Measurements from ENCODE around the gene GJD3. TPM values are rescaled to one million over a fixed set of nuclear protein-coding genes. Genes with fewer than 3 reads are reported as not detected.

Gene GJD3
- total RNA-seq, 3 donors from 2014 or later (not counting 1 experiment from before 2014, with no cell fraction given), result not detected

GRCh38 chr17:40313668-40314583 lies 50.6 kb downstream of the GJD3 start:
- Histone ChIP-seq H3K27ac (ENCODE audit: low read length) (no peak overlapping the region), H3K4me3 (ENCODE audit: low read length) (no peak overlapping the region), H3K9me3 (ENCODE audit: control insufficient read depth, insufficient read depth, low read length) (no peaks in the 10 kb centered on the region), H3K27me3 (ENCODE audit: control insufficient read depth, insufficient read depth, low read length) (no peaks in the 10 kb centered on the region), H3K4me1 (ENCODE audit: control insufficient read depth, insufficient read depth, low read length) (peaks cover 93% of the 10 kb centered on the region), H3K36me3 (ENCODE audit: control insufficient read depth, insufficient read depth, low read length) (no peaks in the 10 kb centered on the region)
- Mint-ChIP-seq H3K9me3 (no peaks in the 10 kb centered on the region), H3K4me3 (no peak overlapping the region), H3K27ac (peak overlapping the region; percentile 69 to 78), H3K36me3 (no peaks in the 10 kb centered on the region), H3K4me1 (peaks cover 52 to 79% of the 10 kb centered on the region in 2 donors), H3K27me3 (ENCODE audit: low read depth in 2 of 2) (no peaks in the 10 kb centered on the region)
- intact Hi-C loops (cut with micrococcal nuclease), result no loop called here
- ATAC-seq (no peak), DNase-seq (no peak)
- 95% methylated on average over 3 of the region's 7 CpGs for WGBS (ENCODE audit: insufficient coverage)
- TF ChIP-seq CTCF (IDR thresholded peaks at IDR 0.05), result no peak

Other genes starting within 250 kb of the GJD3 start
- gene MSL1, start 242.8 kb downstream of the GJD3 start, total RNA-seq, result 100 to 1,000 TPM in 2 of 3 donors, 10 to 100 TPM in 1; 99.0 to 124 (median 110) TPM
- 100 to 1,000 TPM; 178 to 213 (median 187) TPM for gene CASC3, start 224.2 kb downstream of the GJD3 start, total RNA-seq
- 1 to 10 TPM; 4.7 to 9.0 (median 6.7) TPM for gene RAPGEFL1, start 187.3 kb downstream of the GJD3 start, total RNA-seq
- gene WIPF2, start 145.4 kb downstream of the GJD3 start, total RNA-seq, result 10 to 100 TPM; 43.2 to 47.4 (median 43.9) TPM
- gene CDC6, start 76.9 kb downstream of the GJD3 start, total RNA-seq, result 1 to 10 TPM; 3.4 to 4.9 (median 3.8) TPM
- gene RARA, start 55.6 kb downstream of the GJD3 start, total RNA-seq, result 10 to 100 TPM; 75.9 to 94.6 (median 79.1) TPM
- gene TOP2A, start 53.2 kb upstream of the GJD3 start, total RNA-seq, result 1 to 10 TPM; 2.0 to 6.4 (median 4.6) TPM
- 1 to 10 TPM; 2.1 to 8.1 (median 2.8) TPM for gene IGFBP4, start 78.7 kb upstream of the GJD3 start, total RNA-seq
- gene TNS4, start 136.9 kb upstream of the GJD3 start, total RNA-seq, result 1 to 10 TPM in 1 of 3 donors, under 1 TPM in 2; 0.65 to 1.8 (median 0.94) TPM
- 1 to 10 TPM; 3.2 to 8.0 (median 6.6) TPM for gene CCR7, start 200.7 kb upstream of the GJD3 start, total RNA-seq

Measured in natural killer cell (primary cell).